OCI-LY7 (cell line): ENCODE results near the gene TAPT1. TPM values are rescaled to one million over a fixed set of nuclear protein-coding genes. Genes with fewer than 3 reads are reported as not detected.

Experiments used
- BruUV-seq: library from RNA; stranded (reverse); fragments of 400-500 nt; replicated peaks from 2 replicates; lab custom pipeline; 2021; lab: Mats Ljungman, UMichigan
- CTCF ChIA-PET: fragments of 300-600 bp; sonication (Branson Sonifier 250); formaldehyde crosslinking; loops from one replicate; lab custom pipeline; 2022; ENCODE audit warnings: antibody characterized with exemption; ENCODE audit not compliant: unreplicated experiment; lab: Charles Lee
- POLR2A ChIA-PET: fragments of 300-600 bp; sonication (Branson Sonifier 250); formaldehyde crosslinking; loops from one replicate; lab custom pipeline; 2022; ENCODE audit warnings: antibody characterized with exemption; lab: Charles Lee
- DNase-seq: peaks from one replicate; pipeline ENCODE4 v3.0.0-alpha.2; 2015; ENCODE audit warnings: low spot score
- H2AFZ ChIP-seq: fragments of 200-600 bp; sonication (generic), shearing (Covaris generic); 2 replicates; pipeline ENCODE4 v1.6.1; 2014; ENCODE audit warnings: mild to moderate bottlenecking, antibody characterized with exemption, low read length, moderate library complexity
- H3K27ac ChIP-seq: fragments of 200-600 bp; sonication (generic); 2 replicates; pipeline ENCODE4 v1.5.1; 2014; ENCODE audit warnings: mixed run types, low read depth, mild to moderate bottlenecking, moderate library complexity, low read length, inconsistent platforms; ENCODE audit not compliant: poor library complexity, severe bottlenecking
- H3K36me3 ChIP-seq: fragments of 200-600 bp; sonication (generic); 2 replicates; pipeline ENCODE4 v1.6.1; 2014; ENCODE audit warnings: mild to moderate bottlenecking, antibody characterized with exemption, low read length, moderate library complexity, mixed read lengths; ENCODE audit not compliant: insufficient read depth
- H3K4me1 ChIP-seq: fragments of 200-600 bp; sonication (generic); 2 replicates; pipeline ENCODE4 v1.5.1; 2014; ENCODE audit warnings: mild to moderate bottlenecking, low read length; ENCODE audit not compliant: insufficient read depth, poor library complexity, severe bottlenecking
- H3K4me2 ChIP-seq: fragments of 200-600 bp; sonication (generic); 2 replicates; pipeline ENCODE4 v1.6.1; 2014; ENCODE audit warnings: mild to moderate bottlenecking, low read length
- H3K4me3 ChIP-seq: fragments of 200-600 bp; sonication (generic); 2 replicates; pipeline ENCODE4 v1.5.1; 2014; ENCODE audit warnings: mild to moderate bottlenecking, low read depth, low read length; ENCODE audit not compliant: poor library complexity, severe bottlenecking
- H3K79me2 ChIP-seq: fragments of 200-600 bp; sonication (generic); 2 replicates; pipeline ENCODE4 v1.6.1; 2016; ENCODE audit warnings: low read depth, mild to moderate bottlenecking, low read length, moderate library complexity, mixed read lengths; ENCODE audit not compliant: insufficient read depth
- H3K9me2 ChIP-seq: fragments of 200-600 bp; sonication (generic); 2 replicates; pipeline ENCODE4 v1.6.1; 2016; ENCODE audit warnings: mild to moderate bottlenecking, low read length, mixed read lengths; ENCODE audit not compliant: insufficient read depth
- H3K9me3 ChIP-seq: fragments of 200-600 bp; sonication (generic); 2 replicates; pipeline ENCODE4 v1.6.1; 2014; ENCODE audit warnings: mild to moderate bottlenecking, mixed run types, low read length, mixed read lengths
- H4K20me1 ChIP-seq: fragments of 200-600 bp; sonication (generic); 2 replicates; pipeline ENCODE4 v1.6.1; 2014; ENCODE audit warnings: mild to moderate bottlenecking, antibody characterized with exemption, low read length, moderate library complexity, mixed read lengths; ENCODE audit not compliant: insufficient read depth
- CTCF ChIP-seq: fragments of 200-600 bp; sonication (generic); conservative IDR thresholded peaks from 2 replicates; pipeline ENCODE4 v1.5.1; 2014; ENCODE audit warnings: mild to moderate bottlenecking, antibody characterized with exemption, low read length, moderate library complexity, mixed read lengths
- EZH2phosphoT487 ChIP-seq: fragments of 200-600 bp; sonication (generic); IDR thresholded peaks from 2 replicates; pipeline ENCODE4 v1.6.1; 2018; ENCODE audit warnings: low read depth, borderline replicate concordance, mild to moderate bottlenecking, mixed run types, antibody characterized with exemption, low read length, moderate library complexity, mixed read lengths
- intact Hi-C: fragments of 100-400 bp; cut with micrococcal nuclease; formaldehyde crosslinking; loops from one replicate; pipeline ENCODE4 v1.10.0; 2022; ENCODE audit not compliant: unreplicated experiment
- total RNA-seq, 2 experiments: library from RNA; depleted of rRNA in 1 of 2; stranded (reverse); fragments of >200 nt in 1 of 2; shearing (Covaris generic) in 1 of 2; gene quantifications; 2 replicates each; pipeline ENCODE4 v1.2.3, GENCODE V29; 2014 to 2022

The TAPT1 gene
- total RNA-seq, 2 experiments from 2014 or later, result 34.3 to 66.6 TPM

GRCh38 chr4:16192631-16193518, 33.4 kb downstream of the TAPT1 start:
- BruUV-seq, result no TSS peak
- H3K79me2 ChIP-seq, result no peaks in the 10 kb centered on the region

GRCh38 chr4:16192057-16192456, 34.2 kb downstream of the TAPT1 start:
- Histone ChIP-seq H3K9me2 (no peaks in the 10 kb centered on the region), H3K27ac (no peak overlapping the region), H3K4me2 (no peak overlapping the region), H4K20me1 (no peaks in the 10 kb centered on the region), H2AFZ (no peak overlapping the region), H3K9me3 (no peaks in the 10 kb centered on the region), H3K79me2 (no peaks in the 10 kb centered on the region), H3K36me3 (peaks cover 78% of the 10 kb centered on the region), H3K4me3 (no peak overlapping the region), H3K4me1 (no peaks in the 10 kb centered on the region)
- DNase-seq, result no peak
- BruUV-seq, result no TSS peak
- no peak for TF ChIP-seq EZH2phosphoT487
- TF ChIP-seq CTCF, result no peak
- ChIA-PET POLR2A (interaction anchor here (0.6 to 2.4 kb wide), 4 partner anchors 8 to 771 kb away, joined by 3 to 10 read pairs (median 3); no protein-coding TSS in a partner anchor), CTCF (no interaction called here)
- intact Hi-C loops, result no loop called here

More at GRCh38 chr4:16192631-16193518, 33.4 kb downstream of the TAPT1 start:
- Histone ChIP-seq H3K4me2 (no peak overlapping the region), H2AFZ (no peak overlapping the region), H3K4me1 (no peaks in the 10 kb centered on the region), H4K20me1 (peaks cover 1% of the 10 kb centered on the region; the same call in 1 of the 2 replicates), H3K9me3 (no peaks in the 10 kb centered on the region), H3K4me3 (no peak overlapping the region), H3K36me3 (peaks cover 78% of the 10 kb centered on the region), H3K27ac (no peak overlapping the region), H3K9me2 (no peaks in the 10 kb centered on the region)
- no peak for TF ChIP-seq CTCF
- no peak for TF ChIP-seq EZH2phosphoT487
- intact Hi-C loops, result no loop called here
- POLR2A ChIA-PET, result interaction anchor here (0.6 to 2.4 kb wide), 4 partner anchors 8 to 518 kb away, joined by 3 to 10 read pairs (median 4); no protein-coding TSS in a partner anchor
- no peak for DNase-seq
- CTCF ChIA-PET, result interaction anchor here (0.5 kb wide), 1 partner anchor 28 kb away, joined by 3 read pairs; no protein-coding TSS in a partner anchor

GRCh38 chr4:16187455-16187854, 38.8 kb downstream of the TAPT1 start:
- H3K79me2 ChIP-seq, result no peaks in the 10 kb centered on the region
- H3K27ac ChIP-seq, result no peak overlapping the region
- no peaks in the 10 kb centered on the region for H3K9me2 ChIP-seq
- ChIA-PET POLR2A (interaction anchor here (0.6 to 1.2 kb wide), 4 partner anchors 10 to 1262 kb away, joined by 3 to 5 read pairs (median 4); no protein-coding TSS in a partner anchor), CTCF (no interaction called here)
- no peak for TF ChIP-seq CTCF
- TF ChIP-seq EZH2phosphoT487, result no peak
- no peaks in the 10 kb centered on the region for H3K9me3 ChIP-seq
- no peak overlapping the region for H2AFZ ChIP-seq
- no peaks in the 10 kb centered on the region for H4K20me1 ChIP-seq
- no TSS peak for BruUV-seq
- no peak for DNase-seq
- intact Hi-C loops, result no loop called here
- H3K4me1 ChIP-seq, result no peaks in the 10 kb centered on the region
- H3K4me3 ChIP-seq, result no peak overlapping the region
- H3K4me2 ChIP-seq, result no peak overlapping the region
- peaks cover 70% of the 10 kb centered on the region for H3K36me3 ChIP-seq
